GM12878 (cell line): ENCODE data around the gene GABPA. TPM values are rescaled to one million over a fixed set of nuclear protein-coding genes. Genes with fewer than 3 reads are reported as not detected.

Source experiments
- ATAC-seq: fragments of 200-7000 bp; cut with Tn5 transposase; 3 replicates; pipeline ENCODE4 v1.9.1; 2020; ENCODE audit warnings: mild to moderate bottlenecking, moderate library complexity
- BruUV-seq: library from RNA; stranded (reverse); fragments of 400-500 nt; replicated peaks from 2 replicates; lab custom pipeline; 2021; lab: Mats Ljungman, UMichigan
- CTCF ChIA-PET: fragments of 300-600 bp; sonication (Branson Sonifier 250); formaldehyde crosslinking; extraction: SDS; loops from one replicate; lab custom pipeline; 2021; ENCODE audit warnings: inconsistent platforms; lab: Yijun Ruan, JAX
- POLR2A ChIA-PET: fragments of 350-600 bp; formaldehyde crosslinking; extraction: SDS; loops from one replicate; lab custom pipeline; 2021; ENCODE audit warnings: inconsistent platforms; lab: Charles Lee
- RAD21 ChIA-PET: fragments of 300-600 bp; sonication (Branson Sonifier 250); formaldehyde crosslinking; loops from one replicate; lab custom pipeline; 2023; ENCODE audit warnings: antibody characterized with exemption; ENCODE audit not compliant: unreplicated experiment; lab: Charles Lee
- SMC1A ChIA-PET: fragments of 300-600 bp; sonication (Branson Sonifier 250); formaldehyde crosslinking; loops from one replicate; lab custom pipeline; 2023; ENCODE audit not compliant: unreplicated experiment, uncharacterized antibody; lab: Charles Lee
- DNase-seq: peaks from one replicate; pipeline ENCODE4 v3.0.0-alpha.2; 2011; ENCODE audit warnings: low read depth, low spot score
- FAIRE-seq: peaks from 3 replicates; lab custom pipeline; 2011; peaks lifted over from hg19 to GRCh38; lab: Jason Lieb, UNC
- H2AFZ ChIP-seq: 2 replicates; pipeline ENCODE4 v1.6.0; 2011; ENCODE audit warnings: low read depth, low read length, control low read depth; ENCODE audit not compliant: control insufficient read depth
- H3K27ac ChIP-seq: 2 replicates; pipeline ENCODE4 v1.5.1; 2011; ENCODE audit warnings: control low read depth; ENCODE audit not compliant: control insufficient read depth, insufficient read depth
- H3K27me3 ChIP-seq, 2 experiments: replicated peaks in 1 of 2; 2 replicates each; pipeline versions ENCODE4 v1.6.0 to v1.6.1; 2011; ENCODE audit warnings: low read length in 1 of 2; ENCODE audit not compliant: control insufficient read depth in 2 of 2, insufficient read depth in 2 of 2
- H3K36me3 ChIP-seq, 2 experiments: 2 replicates each; pipeline ENCODE4 v1.5.1; 2011; ENCODE audit warnings: low read length in 1 of 2; ENCODE audit not compliant: control insufficient read depth in 2 of 2, insufficient read depth in 2 of 2
- H3K4me1 ChIP-seq: 2 replicates; pipeline ENCODE4 v1.6.1; 2011; ENCODE audit warnings: mild to moderate bottlenecking, low read length, moderate library complexity, mixed read lengths; ENCODE audit not compliant: control insufficient read depth, insufficient read depth
- H3K4me2 ChIP-seq: 2 replicates; pipeline ENCODE4 v1.6.0; 2011; ENCODE audit warnings: control low read depth; ENCODE audit not compliant: control insufficient read depth, insufficient read depth
- H3K4me3 ChIP-seq: fragments of 200-600 bp; sonication (generic); 2 replicates; pipeline ENCODE4 v1.5.1; 2016
- H3K79me2 ChIP-seq: 2 replicates; pipeline ENCODE4 v1.6.0; 2011; ENCODE audit warnings: low read length; ENCODE audit not compliant: control insufficient read depth, insufficient read depth
- H3K9ac ChIP-seq: 2 replicates; pipeline ENCODE4 v1.8.0; 2011; ENCODE audit warnings: low read length, control low read depth, mixed read lengths; ENCODE audit not compliant: control insufficient read depth, insufficient read depth
- H3K9me3 ChIP-seq: replicated peaks from 3 replicates; pipeline ENCODE4 v1.5.1; 2011; ENCODE audit warnings: mild to moderate bottlenecking, low read length; ENCODE audit not compliant: control insufficient read depth, insufficient read depth
- H4K20me1 ChIP-seq: 2 replicates; pipeline ENCODE4 v1.6.0; 2011; ENCODE audit not compliant: control insufficient read depth, insufficient read depth
- CHD1 ChIP-seq: IDR thresholded peaks from 2 replicates; pipeline ENCODE4 v1.6.1; 2012; ENCODE audit warnings: low read depth, low read length, improper control_type of control experiment
- CREM ChIP-seq: IDR thresholded peaks from 2 replicates; pipeline ENCODE4 v1.6.1; 2014; ENCODE audit warnings: antibody characterized with exemption, low read depth
- MXI1 ChIP-seq: fragments of 150-350 bp; IDR thresholded peaks from 2 replicates; pipeline ENCODE4 v1.6.1; 2011; ENCODE audit warnings: low read depth, mild to moderate bottlenecking, inconsistent platforms, low read length, improper control_type of control experiment
- MYC ChIP-seq: IDR thresholded peaks from 2 replicates; pipeline ENCODE4 v1.6.1; 2011; ENCODE audit warnings: mild to moderate bottlenecking, low read length, moderate library complexity, inconsistent platforms; ENCODE audit not compliant: insufficient read depth, insufficient replicate concordance, insufficient read length, severe bottlenecking
- NR2C1 ChIP-seq: fragments of 450-650 bp; IDR thresholded peaks from 2 replicates; pipeline ENCODE4 v1.6.1; 2017; ENCODE audit warnings: antibody characterized with exemption, mild to moderate bottlenecking, moderate library complexity
- POLR2AphosphoS5 ChIP-seq: IDR thresholded peaks from 2 replicates; pipeline ENCODE4 v1.6.1; 2011; ENCODE audit warnings: mild to moderate bottlenecking, low read length, inconsistent platforms
- POU2F2 ChIP-seq: IDR thresholded peaks from 3 replicates; pipeline ENCODE4 v1.6.1; 2011; ENCODE audit warnings: low read depth, mild to moderate bottlenecking, low read length, borderline replicate concordance
- SUZ12 ChIP-seq: fragments of 200-600 bp; sonication (generic); IDR thresholded peaks from one replicate; pipeline ENCODE4 v1.6.1; 2018; ENCODE audit warnings: antibody characterized with exemption, mild to moderate bottlenecking; ENCODE audit not compliant: unreplicated experiment
- TAF1 ChIP-seq: IDR thresholded peaks from 2 replicates; pipeline ENCODE4 v1.6.1; 2011; ENCODE audit warnings: mild to moderate bottlenecking, low read depth, low read length, borderline replicate concordance
- ZBTB11 ChIP-seq: fragments of 450-650 bp; formaldehyde crosslinking; IDR thresholded peaks from 2 replicates; pipeline ENCODE4 v1.5.0; 2022; ENCODE audit warnings: mild to moderate bottlenecking, missing genetic modification characterization
- WGBS: methylation state at CpG from one replicate; pipeline ENCODE4 v1.1.6; 2016; ENCODE audit warnings: low lambda C conversion rate; ENCODE audit not compliant: insufficient replicate concordance, insufficient coverage; ENCODE audit errors: missing lambda C conversion rate; 5-methylcytosine and 5-hydroxymethylcytosine counted together
- in situ Hi-C: fragments of 300-500 bp; cut with MboI; formaldehyde crosslinking; loops from 9 replicates; pipeline ENCODE4 v1.14.3; 2018; ENCODE audit warnings: mixed read lengths
- intact Hi-C: fragments of 100-400 bp; cut with micrococcal nuclease; formaldehyde crosslinking; loops from one replicate; pipeline ENCODE4 v1.14.2; 2022; ENCODE audit not compliant: unreplicated experiment
- polyA plus RNA-seq, 11 experiments: library from polyadenylated mRNA; depleted of rRNA in 4 of 11; unstranded in 6 of 11; stranded (reverse) in 5 of 11; fragments of >200 nt; fragmentation: Nextera tagmentation in 4 of 11; fragmentation: Illumina TruSeq in 1 of 11; extraction: Ambion mirVana in 4 of 11; extraction: Trizol in 1 of 11; gene quantifications; 1 replicate in 1 of 11; 2 replicates in 10 of 11; pipeline versions ENCODE4 v1.2.1 to v1.2.3, GENCODE V29; 2011 to 2016; ENCODE audit warnings: inconsistent platforms in 2 of 11, missing spikeins in 2 of 11, low read depth in 1 of 11
- total RNA-seq, 4 experiments: library from RNA; depleted of rRNA in 3 of 4; stranded (reverse); fragments of >200 nt in 3 of 4; fragmentation: Illumina TruSeq in 1 of 4; extraction: Trizol in 1 of 4; gene quantifications; 2 replicates each; pipeline versions ENCODE4 v1.2.1 to v1.2.3, GENCODE V29; 2013 to 2021
- TF ChIP-seq, protein P1 (sequence below): IDR thresholded peaks from 2 replicates; pipeline ENCODE4 v1.6.1; 2011; ENCODE audit warnings: low read depth, mild to moderate bottlenecking, low read length, moderate library complexity, borderline replicate concordance; ENCODE audit errors: extremely low read depth

Gene GABPA
- total and polyA plus RNA-seq, 10 of the 15 experiments (the other 5 are each of a cell fraction or from before 2014, with no cell fraction given), result 7.6 to 25.6 (median 22.9) TPM

DNA sequence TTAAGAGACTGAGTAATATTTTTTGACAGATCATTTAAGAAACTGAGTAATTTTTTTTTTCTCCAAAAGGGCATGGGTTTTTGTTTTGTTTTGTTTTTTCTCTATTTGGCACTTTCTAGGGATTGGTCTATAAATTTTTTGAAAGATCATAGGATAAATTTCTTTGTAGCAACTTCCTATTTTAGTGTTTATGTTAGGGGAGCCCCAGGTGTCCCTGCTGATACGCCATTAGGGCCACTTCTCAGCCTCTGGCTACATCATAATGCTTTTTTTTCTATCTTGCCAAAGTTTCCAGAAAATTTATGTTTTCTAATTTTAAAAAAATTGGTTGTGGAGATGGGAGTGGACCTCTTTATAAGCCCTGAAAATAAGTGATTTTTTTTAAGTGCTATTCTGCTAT lies 2.6 kb downstream of the GABPA start:
- H3K27me3 ChIP-seq, result no peaks in the 10 kb centered on the region
- ATAC-seq (no peak), DNase-seq (no peak), FAIRE-seq (no peak)
- SMC1A ChIA-PET, result no interaction called here
- peak overlapping the region; percentile 16; the same call in 1 of the 2 replicates for H3K9ac ChIP-seq
- CTCF ChIA-PET, result no interaction called here
- no TSS peak for BruUV-seq
- peaks cover 78% of the 10 kb centered on the region for H3K79me2 ChIP-seq
- H3K4me3 ChIP-seq, result peak overlapping the region; percentile 98; the same call in 1 of the 2 replicates
- no peak for TF ChIP-seq MYC
- TF ChIP-seq, protein P1, sequence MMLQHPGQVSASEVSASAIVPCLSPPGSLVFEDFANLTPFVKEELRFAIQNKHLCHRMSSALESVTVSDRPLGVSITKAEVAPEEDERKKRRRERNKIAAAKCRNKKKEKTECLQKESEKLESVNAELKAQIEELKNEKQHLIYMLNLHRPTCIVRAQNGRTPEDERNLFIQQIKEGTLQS, result no peak
- TF ChIP-seq POU2F2, result no peak
- no peak for TF ChIP-seq CHD1
- TF ChIP-seq SUZ12, result no peak
- TF ChIP-seq NR2C1, result no peak
- TF ChIP-seq MXI1, result no peak
- TF ChIP-seq POLR2AphosphoS5, result no peak
- TF ChIP-seq TAF1, result no peak
- no peak for TF ChIP-seq ZBTB11 (CRISPR knock-in tag)
- TF ChIP-seq CREM, result no peak
- no peaks in the 10 kb centered on the region for H4K20me1 ChIP-seq
- H3K27ac ChIP-seq, result no peak overlapping the region
- intact Hi-C loops (loop anchor here (5.0 to 10.0 kb wide), 3 partner anchors 315 to 427 kb away; no protein-coding TSS in a partner anchor), in situ Hi-C loops (loop anchor here (10.0 kb wide), 1 partner anchor 323 kb away; no protein-coding TSS in a partner anchor)
- no peaks in the 10 kb centered on the region for H3K9me3 ChIP-seq
- peak overlapping the region; percentile 90 for H3K4me2 ChIP-seq
- peaks cover 26% of the 10 kb centered on the region for H3K4me1 ChIP-seq
- POLR2A ChIA-PET, result no interaction called here
- RAD21 ChIA-PET, result no interaction called here
- peaks cover 0 to under 1% of the 10 kb centered on the region in 2 experiments; a peak in 1 of 4 replicates for H3K36me3 ChIP-seq
- H2AFZ ChIP-seq, result no peak overlapping the region
- 0% methylated on average over 1 of the region's 1 CpG for WGBS
